PC-9 (cell line): ENCODE data around the gene CLDN3. TPM values are rescaled to one million over a fixed set of nuclear protein-coding genes. Genes with fewer than 3 reads are reported as not detected.

Source experiments
- BruUV-seq: library from RNA; stranded (reverse); fragments of 400-500 nt; replicated peaks from 2 replicates; lab custom pipeline; 2021; lab: Mats Ljungman, UMichigan
- CTCF ChIA-PET: fragments of 300-600 bp; sonication (Branson Sonifier 250); formaldehyde crosslinking; loops from one replicate; lab custom pipeline; 2022; ENCODE audit warnings: antibody characterized with exemption; lab: Charles Lee
- POLR2A ChIA-PET: fragments of 300-600 bp; sonication (Branson Sonifier 250); formaldehyde crosslinking; loops from one replicate; lab custom pipeline; 2022; ENCODE audit warnings: antibody characterized with exemption; ENCODE audit not compliant: unreplicated experiment; lab: Charles Lee
- DNase-seq, 2 experiments: peaks; one replicate each; pipeline versions ENCODE4 v3.0.0 to v3.0.0-alpha.2; 2015 to 2022; ENCODE audit warnings: mixed read lengths in 1 of 2
- H2AFZ ChIP-seq: fragments of 200-600 bp; sonication (generic); 2 replicates; pipeline ENCODE4 v1.8.1; 2017; ENCODE audit warnings: antibody characterized with exemption
- H3F3A ChIP-seq: fragments of 200-600 bp; sonication (generic); 2 replicates; pipeline ENCODE4 v1.8.1; 2017; ENCODE audit warnings: antibody characterized with exemption, mild to moderate bottlenecking, low read depth; ENCODE audit not compliant: insufficient read depth
- H3K27ac ChIP-seq: fragments of 200-600 bp; sonication (generic); 2 replicates; pipeline ENCODE4 v1.6.1; 2016; ENCODE audit warnings: mixed run types
- H3K27me3 ChIP-seq: fragments of 200-600 bp; sonication (generic); 2 replicates; pipeline ENCODE4 v1.6.1; 2016; ENCODE audit warnings: low read depth, mixed run types; ENCODE audit not compliant: insufficient read depth
- H3K36me3 ChIP-seq: fragments of 200-600 bp; sonication (generic); 2 replicates; pipeline ENCODE4 v1.6.1; 2016; ENCODE audit warnings: low read depth, mixed run types
- H3K4me1 ChIP-seq: fragments of 200-600 bp; sonication (generic); replicated peaks from 2 replicates; pipeline ENCODE4 v1.6.1; 2016; ENCODE audit warnings: mixed run types; ENCODE audit not compliant: insufficient read depth
- H3K4me2 ChIP-seq: fragments of 200-600 bp; sonication (generic); 2 replicates; pipeline ENCODE4 v1.6.1; 2017; ENCODE audit warnings: mixed run types
- H3K4me3 ChIP-seq: fragments of 200-600 bp; sonication (generic); 2 replicates; pipeline ENCODE4 v1.6.1; 2016; ENCODE audit warnings: mixed run types
- H3K79me2 ChIP-seq: fragments of 200-600 bp; sonication (generic); 2 replicates; pipeline ENCODE4 v1.6.1; 2017; ENCODE audit warnings: low read depth, mixed run types
- H3K9me2 ChIP-seq: fragments of 200-600 bp; sonication (generic); 2 replicates; pipeline ENCODE4 v1.8.1; 2017; ENCODE audit warnings: mild to moderate bottlenecking; ENCODE audit not compliant: insufficient read depth
- H3K9me3 ChIP-seq: fragments of 200-600 bp; sonication (generic); 2 replicates; pipeline ENCODE4 v1.8.1; 2016; ENCODE audit warnings: low read depth; ENCODE audit not compliant: insufficient read depth
- H4K20me1 ChIP-seq: fragments of 200-600 bp; sonication (generic); 2 replicates; pipeline ENCODE4 v1.8.1; 2017; ENCODE audit not compliant: insufficient read depth
- CTCF ChIP-seq: fragments of 200-600 bp; sonication (generic); conservative IDR thresholded peaks from 2 replicates; pipeline ENCODE4 v1.6.1; 2017; ENCODE audit warnings: mixed run types, antibody characterized with exemption, mild to moderate bottlenecking, moderate library complexity
- EZH2 ChIP-seq: fragments of 200-600 bp; sonication (generic); IDR thresholded peaks from 2 replicates; pipeline ENCODE4 v1.8.0; 2017; ENCODE audit warnings: antibody characterized with exemption, low read depth
- intact Hi-C: fragments of 100-400 bp; cut with micrococcal nuclease; formaldehyde crosslinking; loops from one replicate; pipeline ENCODE4 v1.10.0; 2022; ENCODE audit not compliant: unreplicated experiment
- total RNA-seq: library from RNA; stranded (reverse); gene quantifications from 2 replicates; pipeline ENCODE4 v1.2.3, GENCODE V29; 2021

The CLDN3 gene
- total RNA-seq, 1 experiment from 2014 or later, result 31.3 TPM

GRCh38 chr7:73740212-73740611 lies 29.9 kb downstream of the CLDN3 start:
- intact Hi-C loops, result no loop called here
- H3K4me2 ChIP-seq, result peak overlapping the region; percentile 99
- DNase-seq, result no peak
- H3K36me3 ChIP-seq, result peaks cover 15% of the 10 kb centered on the region; the same call in 1 of the 2 replicates
- H4K20me1 ChIP-seq, result peaks cover 6% of the 10 kb centered on the region; the same call in 1 of the 2 replicates
- H3F3A ChIP-seq, result peaks cover 59% of the 10 kb centered on the region
- H3K4me1 ChIP-seq, result peaks cover 82% of the 10 kb centered on the region
- TF ChIP-seq CTCF (no peak), EZH2 (no peak)
- no TSS peak for BruUV-seq
- no peaks in the 10 kb centered on the region for H3K9me3 ChIP-seq
- ChIA-PET POLR2A (interaction anchor here (0.6 to 3.9 kb wide), 8 partner anchors 41 to 93 kb away, joined by 3 to 68 read pairs (median 22); partner anchors contain the start of gene CLDN4), CTCF (interaction anchor here (0.8 kb wide), 1 partner anchor 71 kb away, joined by 4 read pairs; no protein-coding TSS in a partner anchor)
- H3K79me2 ChIP-seq, result peaks cover 53% of the 10 kb centered on the region
- no peaks in the 10 kb centered on the region for H3K9me2 ChIP-seq
- H2AFZ ChIP-seq, result no peak overlapping the region
- H3K4me3 ChIP-seq, result no peak overlapping the region
- H3K27ac ChIP-seq, result peak overlapping the region; percentile 100
- no peaks in the 10 kb centered on the region for H3K27me3 ChIP-seq

DNA sequence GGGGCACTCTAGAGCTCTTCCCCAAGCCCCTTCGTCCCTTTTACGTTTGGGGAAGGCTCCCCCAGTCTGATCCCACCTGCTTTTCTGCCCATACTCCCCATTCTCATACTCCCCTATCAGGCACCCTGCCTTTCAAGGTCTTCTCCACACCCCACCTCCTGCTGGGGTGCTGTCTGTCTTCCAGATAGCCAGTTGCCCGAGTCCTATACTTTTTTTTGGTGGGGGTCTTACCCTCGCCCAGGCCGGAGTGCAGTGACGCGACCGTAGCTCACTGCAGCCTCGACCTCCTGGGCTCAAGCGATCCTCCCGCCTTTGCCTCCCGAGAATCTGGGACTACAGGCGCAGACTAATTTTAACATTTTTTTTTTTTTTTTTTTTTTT lies 30.7 kb downstream of the CLDN3 start:
- Histone ChIP-seq H3K4me2 (peak overlapping the region; percentile 99), H3K4me3 (peak overlapping the region; percentile 96), H3K4me1 (peaks cover 76% of the 10 kb centered on the region), H3K79me2 (peaks cover 48% of the 10 kb centered on the region), H3F3A (peaks cover 61% of the 10 kb centered on the region), H3K27ac (peak overlapping the region; percentile 100), H4K20me1 (peaks cover 6% of the 10 kb centered on the region; the same call in 1 of the 2 replicates), H3K27me3 (no peaks in the 10 kb centered on the region), H3K9me3 (no peaks in the 10 kb centered on the region), H3K36me3 (peaks cover 15% of the 10 kb centered on the region; the same call in 1 of the 2 replicates), H2AFZ (peak overlapping the region; percentile 61; the same call in 1 of the 2 replicates), H3K9me2 (no peaks in the 10 kb centered on the region)
- ChIA-PET POLR2A (interaction anchor here (0.6 to 3.2 kb wide), 8 partner anchors 83 to 910 kb away, joined by 3 to 80 read pairs (median 17); partner anchors contain the start of gene METTL27), CTCF (interaction anchor here (0.6 to 1.5 kb wide), 3 partner anchors 24 to 90 kb away, joined by 3 to 7 read pairs (median 5); no protein-coding TSS in a partner anchor)
- TF ChIP-seq EZH2, result no peak
- TF ChIP-seq CTCF, result no peak
- DNase-seq, result no peak
- BruUV-seq, result no TSS peak
- intact Hi-C loops, result loop anchor here (1.0 to 10.0 kb wide), 2 partner anchors 91 to 235 kb away; partner anchors contain the start of gene CLDN4

- DNase-seq, result peak; percentile 89 to 100
- Histone ChIP-seq H3K27ac (peak within 1 kb of the TSS; percentile 100), H3K9me2 (no peaks in the 10 kb centered on the region), H3K4me3 (peak within 1 kb of the TSS; percentile 96), H3K4me1 (peaks cover 71% of the 10 kb centered on the region), H3K9me3 (no peaks in the 10 kb centered on the region), H3F3A (peaks cover 56% of the 10 kb centered on the region), H3K79me2 (peaks cover 48% of the 10 kb centered on the region), H3K4me2 (peak within 1 kb of the TSS; percentile 99), H3K27me3 (no peaks in the 10 kb centered on the region), H3K36me3 (peaks cover 15% of the 10 kb centered on the region; the same call in 1 of the 2 replicates), H2AFZ (peak within 1 kb of the TSS; percentile 61), H4K20me1 (peaks cover 6% of the 10 kb centered on the region; the same call in 1 of the 2 replicates)
- TF ChIP-seq EZH2, result no peak
- no TSS peak for BruUV-seq
- intact Hi-C loops, result loop anchor here (1.0 to 10.0 kb wide), 2 partner anchors 92 to 236 kb away; partner anchors contain the start of gene CLDN4
- ChIA-PET POLR2A (interaction anchor here (0.6 to 3.2 kb wide), 24 partner anchors 17 to 910 kb away, joined by 3 to 80 read pairs (median 6); partner anchors contain the start of genes METTL27 and STX1A), CTCF (interaction anchor here (0.6 to 1.5 kb wide), 6 partner anchors 24 to 132 kb away, joined by 3 to 7 read pairs (median 5); no protein-coding TSS in a partner anchor)
Measured at GRCh38 chr7:73738612-73739386, 31.3 kb downstream of the CLDN3 start, which contains the start of gene ABHD11. Gene ABHD11 (minus strand): TSS chr7:73738802. CDS start chr7:73738770, 32 bp downstream.
